Cerebellar nuclear complex (tissue), 1 donor: ENCODE results near the gene RNF112.
"Not testable (repeated sequence)": the region's sequence is repeated elsewhere in the genome, so short reads cannot be mapped to it uniquely, and the experiment has no call there.

Experiments used
- DNase-seq, 2 experiments: peaks; one replicate each; lab custom pipeline; 2025; lab: John Stamatoyannopoulos, UW

The RNF112 gene

GRCh38 chr17:19414396-19415280 lies 3.6 kb downstream of the RNF112 start:
- no peak for DNase-seq

- DNase-seq: peak in 1 of 2 experiments; percentile 50
These were observed 4.3 kb downstream of the RNF112 start for GRCh38 chr17:19415311-19415710.

GRCh38 chr17:19415806-19416775 lies 5.1 kb downstream of the RNF112 start:
- DNase-seq: no peak

GRCh38 chr17:19417611-19418010 lies 6.6 kb downstream of the RNF112 start:
- DNase-seq: no peak

- no peak for DNase-seq
These were observed 7.4 kb downstream of the RNF112 start for GRCh38 chr17:19418251-19418992.

- DNase-seq: no peak
These were observed 10.2 kb downstream of the RNF112 start for GRCh38 chr17:19421219-19421618.

GRCh38 chr17:19421926-19422325 lies 10.9 kb downstream of the RNF112 start:
- no peak for DNase-seq

GRCh38 chr17:19424934-19425868 lies 14.2 kb downstream of the RNF112 start:
- DNase-seq: no peak

GRCh38 chr17:19426631-19427030 lies 15.6 kb downstream of the RNF112 start:
- no peak for DNase-seq

- no peak for DNase-seq
These were observed 20.7 kb downstream of the RNF112 start for GRCh38 chr17:19431691-19432090.

GRCh38 chr17:19433255-19433654 lies 22.2 kb downstream of the RNF112 start:
- DNase-seq: no peak

- no peak for DNase-seq
These were observed 22.8 kb downstream of the RNF112 start for GRCh38 chr17:19433727-19434340.

- no peak for DNase-seq
These were observed 29.4 kb downstream of the RNF112 start for GRCh38 chr17:19440421-19440820.

- DNase-seq: not testable (repeated sequence)
These were observed 30.3 kb downstream of the RNF112 start for GRCh38 chr17:19441288-19441687.

- DNase-seq: no peak
These were observed 31.7 kb downstream of the RNF112 start for GRCh38 chr17:19442731-19443130.

- DNase-seq: no peak
These were observed 32.1 kb downstream of the RNF112 start for GRCh38 chr17:19443148-19443547.

- DNase-seq: no peak
These were observed 34.1 kb downstream of the RNF112 start for GRCh38 chr17:19445105-19445504.

GRCh38 chr17:19446577-19446976 lies 35.5 kb downstream of the RNF112 start:
- not testable (repeated sequence) for DNase-seq

- DNase-seq: peak; percentile 49 to 93
These were observed 36.1 kb downstream of the RNF112 start for GRCh38 chr17:19447085-19447583.
